ENCODE measurements around the gene ZDHHC23. TPM values are rescaled to one million over a fixed set of nuclear protein-coding genes. Genes with fewer than 3 reads are reported as not detected.
A peak's percentile ranks its signal among the peaks of the same experiment; 100 is the strongest.

The ZDHHC23 gene
- total RNA-seq, 1 donor, result 0.43 TPM

DNA sequence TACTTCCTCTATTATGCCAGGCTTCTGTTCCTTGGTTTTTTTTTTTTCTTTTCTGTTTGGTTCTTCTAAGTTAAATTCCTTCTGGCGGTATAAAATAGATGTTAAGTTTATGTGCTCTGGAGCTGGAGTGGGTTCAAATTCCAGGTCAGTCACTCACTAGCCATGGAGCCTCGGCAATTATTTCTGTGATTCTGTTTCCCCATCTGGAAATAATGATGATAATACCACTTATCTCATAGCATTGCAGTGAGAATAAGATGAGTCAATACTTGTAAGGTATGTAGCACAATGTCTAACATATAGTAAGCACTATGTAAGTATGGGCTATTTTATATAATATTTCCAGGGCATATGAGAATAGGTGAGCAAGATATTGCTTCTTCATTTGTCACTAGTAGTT, 33.2 kb upstream of the ZDHHC23 start:
- TF ChIP-seq, protein P1, sequence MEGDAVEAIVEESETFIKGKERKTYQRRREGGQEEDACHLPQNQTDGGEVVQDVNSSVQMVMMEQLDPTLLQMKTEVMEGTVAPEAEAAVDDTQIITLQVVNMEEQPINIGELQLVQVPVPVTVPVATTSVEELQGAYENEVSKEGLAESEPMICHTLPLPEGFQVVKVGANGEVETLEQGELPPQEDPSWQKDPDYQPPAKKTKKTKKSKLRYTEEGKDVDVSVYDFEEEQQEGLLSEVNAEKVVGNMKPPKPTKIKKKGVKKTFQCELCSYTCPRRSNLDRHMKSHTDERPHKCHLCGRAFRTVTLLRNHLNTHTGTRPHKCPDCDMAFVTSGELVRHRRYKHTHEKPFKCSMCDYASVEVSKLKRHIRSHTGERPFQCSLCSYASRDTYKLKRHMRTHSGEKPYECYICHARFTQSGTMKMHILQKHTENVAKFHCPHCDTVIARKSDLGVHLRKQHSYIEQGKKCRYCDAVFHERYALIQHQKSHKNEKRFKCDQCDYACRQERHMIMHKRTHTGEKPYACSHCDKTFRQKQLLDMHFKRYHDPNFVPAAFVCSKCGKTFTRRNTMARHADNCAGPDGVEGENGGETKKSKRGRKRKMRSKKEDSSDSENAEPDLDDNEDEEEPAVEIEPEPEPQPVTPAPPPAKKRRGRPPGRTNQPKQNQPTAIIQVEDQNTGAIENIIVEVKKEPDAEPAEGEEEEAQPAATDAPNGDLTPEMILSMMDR (IDR thresholded peaks at IDR 0.05; ENCODE audit: insufficient read depth, low read depth, low read length), result no peak
- DNase-seq (ENCODE audit: low read depth), result peak; percentile 12
- H3K4me3 ChIP-seq (ENCODE audit: low read depth, low read length), result no peak overlapping the region

DNA sequence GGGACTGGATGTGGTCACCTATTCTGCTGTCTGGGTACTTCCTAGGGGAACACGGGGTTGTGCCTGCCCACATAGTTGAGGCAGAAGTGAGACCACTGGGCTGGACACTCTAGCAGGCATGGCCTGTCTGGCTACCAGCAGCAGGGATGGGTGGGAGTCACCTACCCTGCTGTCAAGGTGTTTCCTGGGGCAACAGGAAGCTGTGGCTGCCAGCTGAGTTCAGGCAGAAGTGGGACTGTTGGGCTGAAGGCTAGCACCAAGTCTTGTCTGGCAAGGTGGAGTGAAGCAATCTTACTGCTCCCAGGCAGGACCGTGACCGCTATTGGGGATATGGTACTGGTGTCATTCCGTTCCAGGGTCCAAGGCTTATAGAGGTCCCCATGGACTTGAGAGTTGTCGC, 20.3 kb upstream of the ZDHHC23 start:
- DNase-seq (ENCODE audit: low read depth), result no peak
- TF ChIP-seq, protein P1 (IDR thresholded peaks at IDR 0.05; ENCODE audit: insufficient read depth, low read depth, low read length), result no peak

GRCh38 chr3:113946831-113947230, 982 bp upstream of the ZDHHC23 start:
- no peak overlapping the region for H3K4me3 ChIP-seq (ENCODE audit: low read depth, low read length)
- no peak for DNase-seq (ENCODE audit: low read depth)
- TF ChIP-seq, protein P1 (IDR thresholded peaks at IDR 0.05; ENCODE audit: insufficient read depth, low read depth, low read length), result no peak

More for the DNA sequence above, 20.3 kb upstream of the ZDHHC23 start:
- no peak overlapping the region for H3K4me3 ChIP-seq (ENCODE audit: low read depth, low read length)

GRCh38 chr3:113948015-113948917, 453 bp downstream of the ZDHHC23 start:
- TF ChIP-seq, protein P1 (IDR thresholded peaks at IDR 0.05; ENCODE audit: insufficient read depth, low read depth, low read length), result no peak
- DNase-seq (ENCODE audit: low read depth), result no peak
- peak overlapping the region; percentile 67 for H3K4me3 ChIP-seq (ENCODE audit: low read depth, low read length)

GRCh38 chr3:113952921-113953320, 5.1 kb downstream of the ZDHHC23 start:
- DNase-seq (ENCODE audit: low read depth), result no peak
- H3K4me3 ChIP-seq (ENCODE audit: low read depth, low read length), result no peak overlapping the region
- TF ChIP-seq, protein P1 (IDR thresholded peaks at IDR 0.05; ENCODE audit: insufficient read depth, low read depth, low read length), result no peak

DNA sequence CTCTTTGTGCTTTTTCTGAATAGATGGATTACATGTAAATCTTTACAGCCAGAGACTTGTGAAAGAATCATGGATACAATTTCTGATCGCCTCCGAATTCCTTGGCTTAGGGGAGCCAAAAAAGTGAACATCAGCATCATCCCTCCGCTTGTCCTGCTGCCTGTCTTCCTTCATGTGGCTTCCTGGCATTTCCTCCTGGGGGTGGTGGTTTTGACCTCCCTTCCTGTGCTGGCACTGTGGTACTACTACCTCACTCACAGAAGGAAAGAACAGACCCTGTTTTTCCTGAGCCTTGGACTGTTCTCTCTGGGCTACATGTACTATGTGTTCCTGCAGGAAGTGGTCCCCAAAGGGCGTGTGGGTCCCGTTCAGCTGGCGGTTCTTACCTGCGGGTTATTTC, 5.9 kb downstream of the ZDHHC23 start:
- TF ChIP-seq, protein P1 (IDR thresholded peaks at IDR 0.05; ENCODE audit: insufficient read depth, low read depth, low read length), result no peak
- no peak for DNase-seq (ENCODE audit: low read depth)

More for the DNA sequence above, 5.9 kb downstream of the ZDHHC23 start:
- H3K4me3 ChIP-seq (ENCODE audit: low read depth, low read length), result no peak overlapping the region

Measured in fibroblast of villous mesenchyme (primary cell).